A204.1 (cell line): ENCODE measurements around the gene TNFRSF13B.

Experiments
- FAIRE-seq: peaks from 2 replicates; lab custom pipeline; 2012; peaks lifted over from hg19 to GRCh38; lab: Jason Lieb, UNC

The TNFRSF13B gene

GRCh38 chr17:16954521-16954920, 17.4 kb downstream of the TNFRSF13B start:
- FAIRE-seq, result no peak

GRCh38 chr17:16953841-16954240, 18.1 kb downstream of the TNFRSF13B start:
- FAIRE-seq, result no peak

- no peak for FAIRE-seq
These were observed 18.6 kb downstream of the TNFRSF13B start for GRCh38 chr17:16953347-16953746.

- no peak for FAIRE-seq
These were observed 19.5 kb downstream of the TNFRSF13B start for GRCh38 chr17:16952401-16952800.

- FAIRE-seq, result no peak
These were observed 21.4 kb downstream of the TNFRSF13B start for GRCh38 chr17:16950488-16950887.

GRCh38 chr17:16948587-16949376, 23.1 kb downstream of the TNFRSF13B start:
- no peak for FAIRE-seq

- FAIRE-seq, result no peak
These were observed 24.4 kb downstream of the TNFRSF13B start for GRCh38 chr17:16947470-16947869.

- no peak for FAIRE-seq
These were observed 26.2 kb downstream of the TNFRSF13B start for GRCh38 chr17:16945663-16946218.

- FAIRE-seq, result no peak
These were observed 26.8 kb downstream of the TNFRSF13B start for GRCh38 chr17:16945136-16945482.

GRCh38 chr17:16944334-16945135, 27.4 kb downstream of the TNFRSF13B start:
- FAIRE-seq, result no peak

- FAIRE-seq, result no peak
These were observed 28.2 kb downstream of the TNFRSF13B start for GRCh38 chr17:16943541-16944333.

- no peak for FAIRE-seq
These were observed 28.9 kb downstream of the TNFRSF13B start for GRCh38 chr17:16943032-16943352.

GRCh38 chr17:16942141-16943031, 29.5 kb downstream of the TNFRSF13B start:
- FAIRE-seq, result no peak

- no peak for FAIRE-seq
These were observed 30.6 kb downstream of the TNFRSF13B start for GRCh38 chr17:16941072-16942036.

- FAIRE-seq, result no peak
These were observed 31.6 kb downstream of the TNFRSF13B start for GRCh38 chr17:16940116-16940881.

- FAIRE-seq, result no peak
These were observed 32.3 kb downstream of the TNFRSF13B start for GRCh38 chr17:16939606-16940115.

GRCh38 chr17:16939208-16939576, 32.7 kb downstream of the TNFRSF13B start:
- no peak for FAIRE-seq

- no peak for FAIRE-seq
These were observed 33.3 kb downstream of the TNFRSF13B start for GRCh38 chr17:16938496-16939207.

- no peak for FAIRE-seq
These were observed 33.9 kb downstream of the TNFRSF13B start for GRCh38 chr17:16938031-16938430.
